ENCODE results near the gene ZNF619.

ZNF619 gene

DNA sequence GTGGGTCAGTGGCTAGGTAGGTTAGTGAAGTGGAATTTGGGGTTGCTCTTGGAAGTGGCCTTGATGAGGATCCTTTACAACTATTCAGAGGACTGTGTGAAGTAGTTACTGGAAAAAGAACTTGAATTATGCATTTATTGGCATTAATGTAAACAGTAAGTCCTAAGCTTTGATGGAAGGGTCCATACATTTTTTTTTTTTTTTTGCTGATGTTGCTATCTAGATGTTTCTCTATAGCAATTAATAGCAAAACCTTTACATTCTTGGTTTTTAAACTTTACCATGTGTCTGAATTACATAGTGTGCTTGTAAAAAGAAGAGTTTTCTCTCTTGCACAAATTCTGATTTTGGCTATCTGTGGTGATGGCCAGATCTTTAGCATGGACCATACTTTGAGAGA lies 57.4 kb downstream of the ZNF619 start:
- no peak for DNase-seq (ENCODE audit: low spot score)

Measured in putamen (tissue), 1 donor.